NCI-H2227 treated with DMSO at 0.1 percent for 48 hours (cell line): ENCODE measurements around the gene PCNA.

Experiments
- DNase-seq: peaks from one replicate; lab custom pipeline; 2025; lab: John Stamatoyannopoulos, UW

Gene PCNA

GRCh38 chr20:5119435-5120184, at the start of gene PCNA:
PCNA (minus strand) TSS chr20:5119958; CDS start chr20:5119798, 160 bp downstream.
- DNase-seq: peak; percentile 98

DNA sequence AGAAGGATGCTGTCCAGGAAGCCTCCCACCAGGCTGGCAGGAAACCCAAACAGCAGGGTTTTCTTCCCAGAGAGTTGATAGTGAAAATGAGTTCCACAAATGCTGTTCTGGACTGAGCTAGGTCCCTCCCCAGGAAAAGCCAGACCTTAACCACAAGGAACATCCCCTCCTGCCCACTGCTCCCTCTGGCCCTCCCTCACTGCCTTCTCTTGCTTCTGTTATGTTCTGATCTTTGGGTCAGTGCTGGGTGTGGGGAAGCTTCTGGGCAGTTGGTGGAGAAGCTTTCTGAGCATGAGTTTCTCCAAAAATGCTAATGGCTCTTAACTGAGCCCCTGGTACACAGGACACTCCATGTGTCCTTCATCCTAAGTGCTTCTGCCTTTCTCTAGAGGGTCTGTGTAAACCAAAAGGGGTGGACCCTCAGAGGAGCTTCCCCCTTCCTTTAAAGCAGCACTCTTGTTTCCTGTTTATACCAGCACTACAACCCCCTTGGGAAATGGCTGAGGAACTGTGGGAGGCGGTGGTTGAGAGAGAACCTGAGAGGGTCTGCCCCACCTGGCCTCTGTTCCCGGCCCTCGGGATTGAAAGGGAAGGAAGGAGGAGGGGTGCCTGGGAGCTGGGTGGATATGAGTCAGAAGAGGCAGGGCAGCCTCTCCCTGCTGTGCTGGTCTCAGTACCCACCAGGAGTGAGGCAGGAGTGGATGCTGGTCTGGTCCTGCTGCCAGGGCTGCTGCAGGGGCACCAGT, 49.1 kb upstream of the PCNA start:
- no peak for DNase-seq

DNA sequence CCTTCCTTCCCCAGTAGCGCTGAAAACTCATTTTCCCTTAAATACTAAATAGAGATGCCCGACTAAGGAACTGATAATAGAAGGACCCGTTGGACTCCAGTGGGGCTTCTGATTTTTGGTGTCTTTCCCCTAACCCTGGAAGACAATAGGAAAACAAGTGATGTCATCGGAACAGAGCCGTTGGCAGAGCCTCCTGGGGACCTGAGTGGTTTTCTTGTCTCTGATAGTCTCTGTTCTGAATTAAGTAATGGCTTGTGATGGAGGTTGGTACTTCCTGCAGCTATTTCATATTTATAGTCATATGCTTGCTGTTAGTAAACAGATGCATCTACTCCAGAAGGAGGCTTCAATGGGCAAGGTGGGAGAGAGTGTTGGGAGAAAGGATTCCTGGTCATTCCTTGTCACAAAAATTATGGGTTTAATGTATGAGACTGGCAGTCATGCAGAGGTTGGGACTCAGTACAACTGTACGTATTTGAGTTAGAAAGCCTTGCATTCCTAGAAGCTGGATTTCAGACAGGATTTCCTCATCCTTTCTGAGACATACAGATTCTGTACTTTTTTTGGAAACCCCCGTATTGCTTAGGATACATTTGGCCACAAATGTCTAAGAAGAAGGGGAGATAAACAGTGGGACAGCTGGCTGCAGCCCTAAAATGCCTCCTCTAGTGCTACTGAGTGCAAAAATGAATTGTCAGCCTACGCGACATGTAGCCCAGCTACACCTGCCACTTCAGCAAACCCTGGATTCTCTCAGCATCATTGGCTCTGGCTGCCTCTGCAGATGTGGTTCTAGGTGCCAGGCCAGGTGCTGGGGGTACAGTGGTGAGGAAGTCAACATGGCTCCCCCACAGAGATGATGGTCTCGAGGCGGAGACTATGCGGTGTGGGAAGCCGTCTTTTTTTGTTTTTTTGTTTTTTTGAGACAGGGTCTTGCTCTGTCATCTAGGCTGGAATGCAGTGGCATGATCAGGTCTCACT, 45.2 kb upstream of the PCNA start:
- DNase-seq: no peak

DNA sequence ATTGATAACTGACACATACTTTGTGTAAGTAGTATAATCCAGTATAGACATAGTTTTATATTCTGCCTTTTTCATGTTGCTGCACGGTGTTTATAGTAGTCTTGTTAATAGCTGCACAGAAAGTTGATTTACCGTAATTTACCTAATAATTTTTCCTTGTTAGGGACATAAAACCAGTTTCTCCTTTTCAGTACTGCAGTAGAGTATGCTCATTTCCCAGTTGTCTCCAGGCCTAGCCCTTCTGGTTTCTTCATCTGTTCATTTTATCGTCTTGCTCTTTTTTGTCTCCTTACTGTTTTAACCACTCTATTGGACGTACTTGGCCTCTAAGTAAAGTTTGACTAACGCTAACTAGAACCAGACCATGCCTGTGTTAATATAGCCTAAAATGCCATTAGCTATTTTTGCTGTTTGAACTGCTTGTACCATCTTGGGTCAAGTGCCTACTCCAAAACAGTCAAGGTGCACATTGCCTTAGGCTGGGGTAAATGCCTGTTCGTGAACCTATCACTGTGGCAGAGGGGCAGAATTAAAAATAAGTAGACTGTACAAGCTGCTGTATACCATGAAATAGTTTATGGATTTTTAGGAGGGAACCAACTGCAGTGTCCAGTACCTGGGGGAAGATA, 41.9 kb upstream of the PCNA start:
- DNase-seq: no peak

- no peak for DNase-seq
These were observed 41.1 kb upstream of the PCNA start for GRCh38 chr20:5160882-5161281.

DNA sequence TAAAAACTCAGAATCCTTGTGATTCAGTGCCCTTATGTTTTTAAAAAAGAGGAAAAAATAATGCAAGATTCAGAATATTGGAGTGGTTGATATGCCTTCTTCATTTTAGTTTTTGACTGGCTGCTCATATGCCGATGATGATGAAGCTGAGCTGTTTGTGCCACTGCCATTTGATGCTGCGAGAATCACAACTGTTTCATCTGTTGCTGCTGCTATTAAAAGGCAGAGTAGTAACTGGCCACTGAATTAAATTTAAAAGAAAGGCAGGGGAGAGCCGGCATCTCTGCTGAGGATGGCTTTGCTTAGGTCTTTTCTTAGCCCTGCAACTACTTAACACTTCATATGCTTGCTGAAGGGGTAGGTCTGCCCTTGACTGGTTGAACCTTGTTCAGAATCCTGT, 40.2 kb upstream of the PCNA start:
- DNase-seq: no peak

- DNase-seq: no peak
These were observed 37.1 kb upstream of the PCNA start for GRCh38 chr20:5156675-5157448.

DNA sequence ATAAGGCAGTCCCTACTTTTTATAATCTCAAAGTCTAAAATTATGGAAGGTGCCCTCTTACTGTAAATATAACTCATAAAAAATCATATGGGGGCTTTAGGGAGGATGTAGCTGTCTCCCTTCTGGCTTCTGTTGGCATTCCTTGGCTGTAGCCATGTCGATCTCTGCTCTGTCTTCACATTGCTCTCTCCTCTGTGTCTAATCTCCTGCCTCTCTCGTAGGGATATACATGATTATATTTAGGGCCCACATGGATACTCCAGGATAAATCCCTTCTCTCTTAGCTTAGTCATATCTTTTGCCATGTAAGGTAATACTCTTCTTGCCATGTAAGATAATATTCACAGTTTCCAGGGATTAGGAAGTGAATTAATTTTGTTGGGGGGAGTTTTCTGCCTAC, 35.6 kb upstream of the PCNA start:
- no peak for DNase-seq

DNA sequence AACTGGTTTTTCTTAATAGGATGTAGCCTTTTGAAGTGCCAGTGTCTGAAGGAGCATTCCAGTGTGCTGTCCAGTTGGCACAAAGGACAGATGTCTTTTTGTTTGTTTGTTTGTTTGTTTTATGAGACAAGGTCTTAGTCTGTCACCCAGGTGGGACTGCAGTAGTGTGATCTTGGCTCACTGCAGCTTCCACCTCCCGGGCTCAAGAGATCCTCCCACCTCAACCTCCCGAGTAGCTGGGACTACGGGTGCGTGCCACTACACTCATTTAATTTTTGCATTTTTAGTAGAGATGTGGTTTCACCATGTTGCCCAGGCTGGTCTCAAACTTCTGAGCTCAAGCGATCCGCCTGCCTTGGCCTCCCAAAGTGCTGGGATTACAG, 34.8 kb upstream of the PCNA start:
- DNase-seq: no peak

DNA sequence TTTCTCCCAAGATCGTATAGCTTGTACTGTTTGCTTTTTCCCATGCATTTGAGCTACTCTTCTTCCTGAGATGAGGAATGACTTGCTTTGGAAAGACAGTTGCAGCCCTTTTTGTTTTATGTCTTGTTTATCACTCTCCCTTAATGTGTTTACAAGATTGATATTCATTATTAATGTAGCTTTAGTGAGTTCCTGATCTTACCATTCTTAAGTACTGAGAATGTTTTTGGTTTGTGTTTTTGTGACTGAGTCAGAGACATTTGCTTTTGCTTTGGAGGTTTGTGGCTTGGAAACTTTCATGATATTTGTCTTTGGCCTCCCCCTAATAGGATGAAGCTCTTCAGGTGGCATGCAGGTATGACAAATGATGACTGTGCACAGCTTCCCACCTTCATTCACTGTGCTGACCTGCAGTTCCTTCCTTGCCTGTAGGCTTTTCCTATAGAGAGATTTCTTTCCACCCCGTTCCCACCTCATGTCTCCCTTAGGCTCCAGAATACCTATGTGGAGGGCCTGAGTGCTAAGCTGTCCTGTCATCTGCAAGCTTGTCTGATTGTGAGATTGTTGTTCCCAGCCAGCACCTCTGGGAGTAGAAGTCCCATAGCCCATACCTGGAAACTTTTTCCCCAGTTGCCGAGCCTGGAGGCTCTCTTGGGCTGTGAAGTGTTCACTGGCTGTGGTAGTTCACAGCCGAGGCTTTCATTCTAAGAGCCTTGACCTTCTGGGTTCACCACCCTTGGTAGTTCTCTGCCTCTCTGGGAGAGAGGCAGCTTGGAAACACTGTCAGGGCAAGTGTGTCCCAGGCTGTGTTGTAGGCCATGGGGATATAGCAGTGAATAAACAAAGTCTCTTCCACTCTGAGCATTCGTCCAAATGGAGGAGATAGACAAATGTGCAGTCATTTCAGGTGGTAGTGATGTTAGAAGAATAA, 34.1 kb upstream of the PCNA start:
- DNase-seq: no peak

GRCh38 chr20:5153152-5153467, 33.4 kb upstream of the PCNA start:
- no peak for DNase-seq

DNA sequence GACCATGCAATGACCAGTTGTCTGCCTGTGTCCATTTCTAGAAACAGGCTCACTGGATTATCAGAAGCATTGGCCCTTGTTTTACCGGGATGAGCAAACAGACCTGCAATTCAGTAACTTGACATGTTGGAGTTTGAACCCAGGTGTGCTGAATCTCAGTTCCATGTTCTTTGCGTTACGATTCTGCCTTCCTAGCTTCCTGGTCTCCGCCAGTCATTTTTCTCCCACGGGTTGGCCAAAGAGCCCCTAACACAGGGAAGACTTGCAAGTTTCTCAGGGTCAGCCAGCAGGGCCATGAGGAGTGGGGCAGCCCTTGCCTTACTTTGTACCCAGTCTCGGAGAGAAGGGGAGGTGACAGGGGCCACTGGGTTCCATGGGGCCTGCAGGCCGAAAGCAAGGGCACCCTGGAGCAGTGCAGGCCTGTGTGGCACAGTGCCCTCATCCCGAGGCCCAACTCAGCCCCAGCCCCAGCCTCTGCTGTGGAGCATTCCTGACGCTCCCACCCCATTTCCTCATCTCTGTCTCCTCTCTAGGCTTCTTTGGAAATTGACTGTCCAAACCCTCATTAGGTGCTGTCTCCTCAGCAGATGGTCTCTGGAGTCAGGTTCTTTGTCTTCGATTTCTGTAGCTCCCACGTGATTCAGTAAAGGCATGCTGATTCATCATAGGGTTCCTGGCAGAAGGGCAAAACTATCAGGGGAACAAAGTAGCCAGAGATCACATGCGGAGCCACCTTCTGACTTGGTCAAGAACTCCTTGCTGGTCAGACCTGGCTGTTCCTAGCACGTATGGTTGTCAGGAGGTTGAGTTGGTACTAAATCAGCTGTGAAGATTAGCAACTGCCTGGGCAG, 30.7 kb upstream of the PCNA start:
- DNase-seq: no peak

GRCh38 chr20:5149892-5150225, 30.1 kb upstream of the PCNA start:
- no peak for DNase-seq

GRCh38 chr20:5148581-5148980, 28.8 kb upstream of the PCNA start:
- DNase-seq: no peak

DNA sequence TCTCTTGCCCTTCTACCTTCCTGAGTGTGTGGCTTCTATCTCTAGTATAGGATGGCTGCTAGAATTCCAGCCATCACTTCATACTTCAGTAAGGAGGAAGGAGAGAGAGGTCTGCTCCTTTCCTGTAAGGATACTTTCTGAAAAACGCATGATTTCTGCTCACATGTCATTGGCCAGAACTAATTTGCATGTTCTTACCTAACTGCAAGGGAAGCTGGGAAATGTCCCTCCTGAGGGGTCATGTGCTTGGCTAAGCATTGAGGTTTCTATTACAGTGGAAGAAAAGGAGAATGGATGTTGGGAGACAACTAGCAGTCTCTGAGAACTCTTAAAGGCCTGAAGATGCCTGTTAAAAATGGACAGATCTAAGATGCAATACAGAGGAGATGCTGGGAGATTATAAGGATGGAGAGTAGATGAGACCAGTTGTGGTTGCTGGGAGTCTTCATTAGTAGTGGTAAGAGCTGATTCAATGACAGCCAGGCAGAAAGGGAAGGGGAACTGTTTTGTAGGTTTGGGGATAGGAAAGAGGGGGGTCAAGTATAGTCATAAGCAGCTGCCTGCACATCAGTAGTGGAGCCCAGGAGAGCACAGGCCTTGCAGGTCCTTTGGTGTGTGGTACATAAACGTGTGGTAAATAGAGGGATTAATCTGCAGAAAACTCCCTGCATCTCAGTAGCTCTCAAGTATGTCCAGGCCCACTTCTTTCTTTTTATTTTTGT, 27.3 kb upstream of the PCNA start:
- no peak for DNase-seq

DNA sequence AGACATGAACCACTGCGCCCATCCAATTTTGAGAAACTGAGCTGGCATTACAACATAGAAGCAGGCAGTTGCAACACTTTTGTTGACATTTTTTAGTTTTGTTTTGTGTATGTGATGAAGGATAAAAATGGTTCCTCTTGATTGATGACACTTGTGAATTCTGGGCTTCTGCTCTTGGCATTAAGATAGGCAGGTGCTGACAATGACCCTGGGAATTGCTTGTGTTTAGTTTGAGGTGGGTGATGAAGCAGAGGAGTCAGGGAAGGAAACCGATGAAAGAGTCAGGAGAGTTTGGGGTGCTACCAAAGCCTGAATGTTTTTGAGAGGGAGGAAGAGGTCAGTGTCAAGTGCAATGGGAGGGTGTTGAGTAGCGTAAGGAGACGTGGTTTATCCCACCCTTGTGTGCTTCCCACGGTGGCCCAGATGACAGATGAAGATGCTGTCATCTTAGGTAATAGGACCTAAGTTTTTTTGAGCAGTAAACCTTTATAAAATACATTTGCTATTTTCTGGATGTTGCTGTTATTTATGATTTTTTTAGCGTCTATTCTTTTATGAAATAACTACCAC, 26.4 kb upstream of the PCNA start:
- no peak for DNase-seq

- no peak for DNase-seq
These were observed 25.8 kb upstream of the PCNA start for GRCh38 chr20:5145365-5146098.

GRCh38 chr20:5143851-5144250, 24.1 kb upstream of the PCNA start:
- DNase-seq: no peak
